HG02588 (cell line): ENCODE data around the gene ATP9A.
"Not testable (repeated sequence)": the region's sequence is repeated elsewhere in the genome, so short reads cannot be mapped to it uniquely, and the experiment has no call there.

Experiments
- ATAC-seq: cut with Tn5 transposase; IDR thresholded peaks from one replicate; pipeline ENCODE4 v1.9.1; 2021; ENCODE audit warnings: mild to moderate bottlenecking, moderate library complexity; ENCODE audit not compliant: unreplicated experiment

The ATP9A gene

DNA sequence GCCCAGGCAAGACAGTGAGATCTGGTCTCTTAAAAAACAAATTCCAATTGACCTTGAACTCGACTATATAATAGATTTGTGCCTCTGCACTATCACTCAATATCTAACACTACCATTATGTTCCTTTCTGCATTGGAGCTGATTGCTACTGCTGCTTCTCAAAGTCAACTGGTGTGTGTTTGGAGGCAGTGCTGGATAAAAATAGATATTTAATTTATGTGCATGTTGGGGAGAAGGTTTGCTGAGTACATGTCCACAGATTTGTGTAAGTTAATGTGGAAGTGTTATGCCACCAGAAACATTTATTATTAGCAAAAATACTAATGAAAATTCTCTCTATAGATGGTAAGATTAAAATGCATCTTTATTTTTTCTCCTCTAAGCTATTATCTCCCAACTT lies 39.5 kb downstream of the ATP9A start:
- no peak for ATAC-seq

DNA sequence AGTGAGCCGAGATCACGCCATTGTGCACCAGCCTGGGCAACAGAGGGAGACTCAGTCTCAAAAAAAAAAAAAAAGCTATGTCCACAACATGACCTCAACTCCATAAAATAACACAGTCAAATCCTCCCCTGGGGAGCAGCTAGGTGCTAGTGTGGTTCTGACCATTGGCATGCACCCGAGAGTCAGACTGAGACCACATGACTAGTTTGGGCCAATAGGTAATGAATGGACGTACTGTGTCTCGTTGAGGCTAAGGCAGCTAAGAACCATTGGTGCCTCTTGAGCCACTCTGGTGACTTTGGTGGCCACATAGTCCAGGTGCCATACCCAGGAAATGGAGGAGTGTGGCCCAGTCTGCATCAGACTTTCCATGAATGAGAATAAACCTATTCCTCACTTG lies 40.3 kb downstream of the ATP9A start:
- no peak for ATAC-seq

GRCh38 chr20:51725584-51726176 lies 42.5 kb downstream of the ATP9A start:
- ATAC-seq, result no peak

GRCh38 chr20:51723026-51723425 lies 45.2 kb downstream of the ATP9A start:
- not testable (repeated sequence) for ATAC-seq

DNA sequence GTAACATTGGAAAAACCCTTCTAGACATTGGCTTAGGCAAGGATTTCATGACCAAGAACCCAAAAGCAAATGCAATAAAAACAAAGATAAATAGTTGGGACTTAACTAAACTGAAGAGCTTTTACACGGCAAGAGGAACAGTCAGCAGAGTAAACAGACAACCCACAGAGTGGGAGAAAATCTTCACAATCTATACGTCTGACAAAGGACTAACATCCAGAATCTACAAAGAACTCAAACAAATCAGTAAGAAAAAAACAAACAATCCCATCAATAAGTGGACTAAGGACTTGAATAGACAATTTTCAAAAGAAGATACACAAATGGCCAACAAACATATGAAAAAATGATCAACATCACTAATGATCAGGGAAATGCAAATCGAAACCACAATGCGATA lies 45.9 kb downstream of the ATP9A start:
- ATAC-seq, result not testable (repeated sequence)

DNA sequence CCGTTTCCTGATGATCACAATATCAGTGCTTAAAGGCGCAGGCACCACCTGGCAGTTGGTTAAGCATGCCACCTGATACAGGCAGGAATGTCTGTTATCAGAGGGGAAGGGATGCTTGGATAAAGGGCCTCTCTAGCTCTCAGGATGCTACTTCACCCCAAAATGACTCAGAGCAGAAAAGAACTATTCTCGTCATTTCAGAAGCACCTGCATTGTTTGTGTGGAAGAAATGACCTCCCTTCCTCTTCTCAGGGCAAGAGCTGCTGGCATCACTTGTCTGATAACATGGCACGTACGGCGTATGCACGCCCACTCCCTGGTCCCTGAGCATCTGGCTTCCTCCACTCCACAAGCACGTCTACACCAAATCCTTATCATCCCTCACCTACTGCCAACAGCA lies 47.3 kb downstream of the ATP9A start:
- no peak for ATAC-seq

DNA sequence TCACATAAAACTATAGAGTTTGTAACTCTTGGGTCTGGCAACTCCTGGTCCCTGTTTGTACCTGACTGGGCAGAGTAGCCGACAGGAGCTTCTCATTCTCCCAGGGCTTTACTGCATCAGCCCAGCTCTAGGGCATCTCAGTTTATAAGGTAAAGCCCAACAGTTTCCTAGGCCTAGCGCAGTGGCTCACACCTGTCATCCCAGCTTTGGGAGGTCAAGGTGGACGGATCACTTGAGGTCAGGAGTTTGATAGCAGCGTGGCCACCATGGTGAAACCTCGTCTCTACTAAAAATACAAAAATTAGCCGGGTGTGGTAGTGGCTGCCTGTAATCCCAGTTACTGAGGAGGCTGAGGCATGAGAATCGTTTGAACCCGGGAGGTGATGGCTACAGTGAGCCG lies 47.8 kb downstream of the ATP9A start:
- no peak for ATAC-seq

DNA sequence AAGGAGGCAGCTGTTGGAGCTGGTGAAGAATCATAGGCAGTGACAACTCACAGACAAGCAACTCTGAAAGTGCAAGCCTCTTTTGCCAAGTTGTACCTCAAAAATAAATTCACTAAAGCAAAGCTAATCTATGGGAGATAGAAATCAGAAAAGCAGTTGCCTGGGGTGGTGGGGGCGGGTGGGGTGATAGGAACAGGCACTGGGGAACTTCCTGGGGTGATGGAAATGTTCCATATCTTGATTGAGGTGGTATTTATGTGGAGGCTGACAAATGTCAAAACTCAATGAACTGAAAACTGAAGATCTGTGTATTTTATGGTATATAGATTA lies 52.4 kb downstream of the ATP9A start:
- ATAC-seq, result no peak

DNA sequence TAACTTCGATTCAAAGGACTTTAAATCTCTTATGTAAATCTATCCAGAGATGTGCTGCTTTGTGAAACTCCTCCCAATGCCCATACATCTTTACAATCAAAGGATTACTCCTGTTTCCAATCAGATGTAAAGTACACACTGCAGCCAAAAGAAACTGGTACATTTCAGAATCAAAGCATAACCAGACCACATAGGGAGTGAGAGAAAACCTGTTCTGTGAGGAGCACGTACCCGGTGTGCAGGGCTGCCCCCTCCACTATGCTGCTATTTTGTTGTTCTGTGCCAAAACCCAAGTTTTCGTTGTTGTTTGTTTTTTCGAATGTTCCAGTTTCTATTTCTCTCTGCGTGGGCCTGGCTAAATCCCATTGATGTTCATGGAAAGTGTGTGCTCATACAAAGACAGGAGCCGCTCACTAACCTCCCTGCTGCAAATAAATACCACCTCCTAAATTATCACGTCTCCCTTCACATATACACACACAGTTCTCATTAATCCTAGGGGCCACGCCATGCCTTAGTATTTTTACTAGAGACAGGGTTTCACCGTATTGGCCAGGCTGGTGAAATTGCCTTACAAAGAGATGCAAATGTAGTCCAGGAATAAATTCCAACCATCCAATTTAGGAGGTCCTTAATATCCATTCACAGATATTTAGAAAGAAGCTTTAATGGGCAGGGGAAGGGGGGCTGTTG lies 52.9 kb downstream of the ATP9A start:
- no peak for ATAC-seq

DNA sequence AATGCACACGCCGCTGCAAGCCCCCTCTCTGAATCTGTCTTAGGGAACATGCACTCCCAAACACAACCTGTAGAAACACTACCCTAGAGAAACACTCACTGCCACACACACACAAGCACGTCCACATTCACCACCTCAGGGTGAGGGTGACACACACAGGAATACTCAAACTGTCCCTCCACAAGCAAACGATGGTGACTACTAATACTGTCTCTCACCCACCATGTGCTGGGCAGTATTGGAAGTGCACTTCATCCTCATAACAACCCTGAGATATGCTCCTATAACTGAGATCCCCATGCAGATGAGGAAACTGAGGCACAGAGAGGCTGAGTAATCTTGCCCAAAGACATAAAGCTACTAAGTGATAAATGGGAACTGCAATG lies 55.0 kb downstream of the ATP9A start:
- ATAC-seq, result no peak

DNA sequence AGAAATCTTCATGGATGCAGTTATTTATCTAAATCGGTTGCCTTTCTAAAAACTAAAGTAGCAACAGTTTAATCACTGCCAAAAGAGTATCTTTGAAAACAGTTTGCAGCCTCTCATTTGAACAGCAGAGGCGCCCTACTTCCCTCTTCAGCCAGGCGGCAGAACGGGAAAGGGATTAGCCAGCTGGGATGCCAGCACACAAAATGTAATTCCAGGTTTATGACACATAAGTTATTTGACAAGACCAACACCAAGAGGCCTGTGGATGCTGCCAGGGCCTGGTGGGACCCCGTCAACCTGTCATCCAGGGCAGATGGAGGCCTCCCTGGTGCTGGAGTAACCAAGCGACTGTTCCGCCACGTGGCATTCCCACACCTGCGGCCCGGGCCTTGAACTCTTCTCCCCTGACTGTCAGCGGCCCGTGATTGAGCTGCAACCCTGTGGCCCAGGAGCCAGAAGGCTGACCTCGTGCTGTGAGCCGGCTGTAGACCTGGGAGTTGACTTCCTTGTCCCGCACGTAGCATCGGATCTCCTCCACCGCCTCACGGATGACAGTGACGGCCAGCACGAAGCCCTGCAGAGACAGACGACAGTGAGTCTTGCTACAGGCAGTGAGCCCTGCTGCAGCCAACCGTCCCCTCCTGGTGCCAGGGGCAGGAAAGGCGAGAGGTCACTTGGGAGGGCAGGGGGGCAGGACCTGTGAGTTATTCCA lies 55.5 kb downstream of the ATP9A start:
- ATAC-seq, result no peak

DNA sequence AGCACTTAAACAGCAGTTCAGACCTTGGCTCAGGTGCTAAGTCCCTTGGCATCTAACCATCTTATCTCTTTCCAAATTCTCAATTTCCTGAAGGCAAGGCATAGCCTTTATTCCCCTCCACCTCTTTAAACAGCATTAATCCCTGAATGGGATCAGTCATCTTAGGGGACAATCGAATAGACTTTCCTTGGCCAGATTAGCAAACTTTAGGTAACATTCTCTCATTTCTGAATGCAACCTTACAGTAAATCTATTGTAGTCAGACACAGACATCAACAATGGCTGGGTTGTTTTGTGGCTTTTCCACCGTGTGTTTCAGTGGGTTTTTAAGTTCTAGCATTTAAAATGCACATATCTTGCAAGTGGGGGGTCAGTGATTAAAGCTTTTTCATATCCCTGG lies 56.8 kb downstream of the ATP9A start:
- ATAC-seq, result no peak

GRCh38 chr20:51710361-51710894 lies 57.8 kb downstream of the ATP9A start:
- no peak for ATAC-seq

GRCh38 chr20:51705400-51705799 lies 62.8 kb downstream of the ATP9A start:
- ATAC-seq, result no peak

DNA sequence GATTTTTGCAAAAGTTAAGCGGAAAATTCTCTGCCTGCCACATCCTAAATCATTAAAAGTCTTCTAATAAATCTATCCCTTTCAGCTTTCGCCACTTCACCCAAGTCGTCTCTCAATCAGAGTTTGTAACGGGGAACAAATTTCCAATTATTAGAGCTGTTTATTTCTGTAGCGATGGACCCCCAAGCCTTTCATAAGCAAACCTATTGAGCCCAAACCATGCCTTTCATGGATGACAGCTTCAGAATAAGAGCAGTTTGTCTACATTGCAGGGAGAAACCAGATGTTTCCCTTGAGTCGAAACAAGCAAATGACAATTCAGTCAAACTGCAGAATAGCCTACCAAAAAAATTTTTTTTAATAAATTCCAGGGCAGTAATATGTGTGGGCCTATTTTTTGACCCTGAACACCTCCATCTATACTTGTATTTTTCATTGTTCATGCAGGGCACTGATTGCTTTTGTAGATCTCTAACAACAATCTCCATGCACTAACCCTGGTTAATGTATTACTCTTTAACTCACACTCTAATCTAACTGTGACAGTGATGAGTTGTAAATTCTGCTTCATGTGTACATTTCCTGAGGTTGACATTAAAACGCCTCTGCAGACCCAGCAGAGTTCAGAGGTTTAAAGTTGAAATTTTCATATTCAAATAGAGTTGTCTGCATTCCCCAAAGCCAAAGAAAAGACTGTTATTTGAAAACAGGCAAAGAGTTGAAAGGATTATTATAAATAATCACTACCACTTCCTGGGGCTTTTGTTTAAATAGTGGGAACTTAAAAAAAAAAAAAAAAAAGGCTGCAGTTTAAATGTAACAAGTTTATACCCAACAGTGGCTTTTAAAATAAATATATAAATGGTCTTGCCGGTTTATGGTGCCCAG lies 64.5 kb downstream of the ATP9A start:
- no peak for ATAC-seq

DNA sequence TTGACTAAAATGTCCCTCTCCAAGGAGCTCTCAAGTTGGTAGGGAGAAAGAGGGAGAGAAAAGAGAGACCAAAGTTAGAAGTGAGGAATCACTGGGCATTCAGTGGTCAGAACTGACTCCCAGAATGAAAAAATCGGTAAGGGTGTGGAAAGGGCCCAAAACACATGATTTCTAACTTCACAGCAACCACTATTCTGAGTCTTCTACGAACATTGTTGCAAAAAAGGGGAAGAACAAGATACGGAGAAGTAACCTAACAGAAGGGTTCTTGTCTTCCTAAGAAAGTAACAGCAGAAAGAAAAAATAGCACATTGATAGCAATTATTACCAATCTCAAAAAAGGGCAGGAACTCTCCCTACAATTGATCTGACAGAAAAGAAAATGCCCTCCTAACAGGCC lies 65.6 kb downstream of the ATP9A start:
- no peak for ATAC-seq

DNA sequence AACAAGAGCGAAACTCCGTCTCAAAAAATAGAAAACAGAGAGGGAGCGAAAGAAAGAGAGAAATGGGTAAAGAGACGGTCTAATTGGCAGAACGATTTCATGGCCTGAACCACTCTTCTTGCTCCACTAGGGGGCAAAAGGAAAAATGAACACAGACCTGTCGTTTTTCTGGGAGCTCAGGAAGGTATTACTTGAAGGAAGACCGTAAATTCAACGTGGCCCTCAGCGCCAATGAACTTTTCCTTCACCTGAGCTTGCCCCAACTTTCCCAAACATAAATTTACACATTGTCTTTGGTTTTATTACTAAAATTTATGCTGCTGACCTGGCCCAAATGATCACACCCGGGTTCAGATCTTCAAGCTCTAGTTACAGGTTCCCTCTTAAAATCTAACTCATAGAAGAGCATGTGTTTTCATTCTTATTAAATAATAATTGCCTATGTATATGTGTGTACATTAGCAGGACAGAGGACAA lies 67.3 kb downstream of the ATP9A start:
- no peak for ATAC-seq

GRCh38 chr20:51698252-51698651 lies 69.9 kb downstream of the ATP9A start:
- ATAC-seq, result no peak

DNA sequence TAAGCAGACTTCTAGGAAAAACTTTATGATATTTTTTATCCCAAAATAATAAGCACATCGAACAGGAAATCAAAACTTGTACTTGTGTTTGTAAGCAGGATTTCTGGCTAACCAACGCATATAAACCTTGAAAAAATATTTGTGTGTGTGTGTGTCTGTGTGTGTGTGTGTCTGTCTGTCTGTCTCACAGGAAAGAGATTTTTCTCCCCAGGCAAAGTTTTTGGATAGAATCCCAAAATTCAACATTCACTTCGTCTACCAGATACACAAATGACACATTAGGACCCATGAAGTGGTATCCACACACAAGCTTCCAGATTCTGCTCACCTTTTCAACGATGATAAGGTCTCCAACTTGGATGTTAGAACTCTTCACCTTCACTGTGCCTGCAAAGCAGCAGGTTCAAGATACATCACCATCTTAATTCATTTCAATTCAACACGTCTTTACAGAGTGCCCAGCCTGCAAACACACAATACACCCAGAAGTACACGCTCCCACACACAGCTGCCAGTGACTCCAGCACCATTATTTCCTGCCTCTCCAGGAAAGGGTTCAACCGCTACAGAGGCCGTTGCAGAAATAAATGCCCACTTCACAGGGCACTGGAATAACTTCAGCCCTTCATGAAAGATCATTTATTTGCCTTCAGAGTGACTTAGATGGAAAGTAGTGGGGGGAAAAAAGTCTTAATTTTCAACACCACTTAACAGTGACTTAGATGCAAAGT lies 70.9 kb downstream of the ATP9A start:
- no peak for ATAC-seq

DNA sequence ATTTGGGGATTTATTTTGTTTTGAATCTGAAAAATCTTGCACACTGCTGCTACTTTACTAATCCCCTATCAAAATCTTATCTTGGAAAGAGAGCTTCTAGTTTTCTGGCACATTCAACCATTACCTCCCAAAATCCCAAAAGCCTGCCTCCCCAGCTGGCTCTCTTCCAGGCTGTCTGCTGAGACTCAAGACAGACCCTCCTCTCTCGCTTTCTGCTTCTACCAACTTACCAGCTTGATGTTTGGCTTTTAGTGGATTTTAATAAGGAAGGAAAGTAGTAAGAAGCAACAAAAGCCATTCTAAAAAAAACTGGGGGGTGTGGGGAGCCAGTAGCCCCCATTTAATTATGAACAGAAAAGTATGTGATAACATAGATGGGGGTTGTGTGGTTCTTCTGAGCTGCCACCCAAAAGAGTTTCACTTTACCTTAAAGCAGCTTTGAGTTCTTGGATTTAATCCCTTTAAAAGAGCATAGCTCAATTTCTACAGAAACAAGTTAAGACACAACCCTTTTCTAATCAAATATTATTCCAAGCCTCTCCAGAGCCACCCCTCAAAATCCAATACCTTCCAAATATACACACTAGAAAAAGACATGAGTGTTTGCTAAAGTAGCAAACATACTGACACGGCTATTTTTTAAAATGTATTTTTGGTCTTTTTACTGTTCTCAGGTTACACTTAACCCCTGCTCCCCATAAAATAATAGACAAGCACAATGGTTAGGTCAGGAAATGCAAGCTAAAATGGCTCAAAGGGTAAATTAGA lies 71.7 kb downstream of the ATP9A start:
- ATAC-seq, result no peak
